GM19328 (cell line): ENCODE measurements around the gene CD99L2.
"Not testable (repeated sequence)": the region's sequence is repeated elsewhere in the genome, so short reads cannot be mapped to it uniquely, and the experiment has no call there.

Experiments
- ATAC-seq: cut with Tn5 transposase; IDR thresholded peaks from one replicate; pipeline ENCODE4 v1.9.1; 2021; ENCODE audit warnings: mild to moderate bottlenecking, moderate library complexity; ENCODE audit not compliant: unreplicated experiment

The CD99L2 gene

DNA sequence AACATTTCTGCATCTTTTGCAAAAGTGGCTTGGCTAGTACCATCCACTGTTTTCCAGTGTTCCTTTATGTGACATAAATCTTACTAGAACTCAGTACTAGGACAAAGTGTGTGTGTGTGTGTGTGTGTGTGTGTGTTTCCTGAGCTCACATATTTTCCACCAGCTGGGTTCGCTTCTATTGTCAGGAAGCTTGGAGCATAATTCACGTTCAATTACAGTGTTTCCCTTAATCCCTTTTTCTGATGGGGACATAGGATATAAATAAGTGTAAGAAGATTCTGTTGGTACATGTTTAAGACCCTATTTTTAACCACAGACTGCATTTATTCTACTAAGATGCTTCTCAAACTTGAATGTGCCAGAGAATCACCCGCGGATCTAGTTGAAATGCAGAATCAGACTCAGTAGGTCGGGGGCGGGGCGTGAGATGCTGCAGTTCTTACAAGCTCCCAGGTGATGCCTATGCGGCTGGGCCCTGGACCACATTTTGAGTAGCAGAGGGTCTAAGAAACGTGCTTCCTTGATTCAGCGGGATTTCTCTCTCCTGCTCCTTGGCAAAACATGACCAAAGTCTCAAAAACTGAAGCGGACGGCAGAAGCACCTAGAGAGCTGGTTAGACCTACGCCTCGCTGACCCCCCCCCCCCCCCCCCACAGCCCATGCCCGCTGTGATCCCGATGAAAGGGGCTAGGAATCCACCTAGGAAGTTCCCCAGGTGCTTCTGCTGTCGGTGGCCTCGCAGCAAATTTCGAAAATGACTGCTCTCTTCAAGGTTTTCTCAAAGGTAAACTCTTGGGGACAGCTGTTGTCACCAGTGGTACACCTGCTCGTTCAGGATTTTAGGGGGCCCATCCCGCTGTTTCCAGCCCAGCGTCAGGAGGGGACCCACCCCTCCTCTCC is 797 bp downstream of the CD99L2 start:
- no peak for ATAC-seq

GRCh38 chrX:150896632-150897031 is 1.8 kb downstream of the CD99L2 start:
- no peak for ATAC-seq

GRCh38 chrX:150893936-150894335 is 4.5 kb downstream of the CD99L2 start:
- no peak for ATAC-seq

DNA sequence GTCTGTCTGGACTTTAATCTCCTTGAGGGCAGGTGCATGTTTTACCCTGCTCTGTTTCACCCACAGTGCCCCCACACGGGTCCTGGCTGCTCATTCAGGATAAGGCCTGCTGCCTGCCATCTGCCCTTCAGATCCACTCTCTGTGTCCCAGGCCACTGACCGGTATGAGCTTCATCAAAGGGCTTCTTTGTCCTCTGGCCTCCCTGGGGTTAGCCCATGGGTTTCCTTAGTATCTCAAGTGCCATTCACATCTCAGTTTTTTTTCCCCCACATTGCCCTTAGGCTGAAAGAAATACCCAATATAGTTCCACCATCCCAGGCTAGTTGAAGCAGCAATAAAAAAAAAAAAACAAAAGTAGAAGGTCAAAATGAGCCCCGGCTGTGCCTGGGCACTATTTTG is 9.3 kb downstream of the CD99L2 start:
- ATAC-seq: no peak

- ATAC-seq: no peak
Measured at GRCh38 chrX:150887906-150888465, 10.5 kb downstream of the CD99L2 start.

GRCh38 chrX:150887268-150887667 is 11.2 kb downstream of the CD99L2 start:
- not testable (repeated sequence) for ATAC-seq

DNA sequence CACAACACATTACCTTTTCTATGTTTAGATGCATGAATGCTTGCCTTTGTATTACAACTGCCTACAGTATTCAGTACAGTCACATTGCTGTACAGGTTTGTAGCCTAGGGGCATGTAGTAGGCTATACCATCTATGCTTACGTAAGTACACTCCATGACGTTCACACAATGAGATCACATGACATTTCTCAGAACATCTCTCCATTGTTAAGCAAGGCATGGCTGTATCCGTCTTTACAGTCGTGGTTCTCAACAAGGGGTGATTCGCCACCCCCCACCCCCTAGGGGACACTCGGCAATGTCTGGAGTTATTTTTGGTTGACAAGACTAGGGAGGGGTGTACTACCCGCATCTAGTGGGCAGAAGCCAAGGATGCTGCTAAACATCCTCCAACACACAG is 12.1 kb downstream of the CD99L2 start:
- no peak for ATAC-seq

DNA sequence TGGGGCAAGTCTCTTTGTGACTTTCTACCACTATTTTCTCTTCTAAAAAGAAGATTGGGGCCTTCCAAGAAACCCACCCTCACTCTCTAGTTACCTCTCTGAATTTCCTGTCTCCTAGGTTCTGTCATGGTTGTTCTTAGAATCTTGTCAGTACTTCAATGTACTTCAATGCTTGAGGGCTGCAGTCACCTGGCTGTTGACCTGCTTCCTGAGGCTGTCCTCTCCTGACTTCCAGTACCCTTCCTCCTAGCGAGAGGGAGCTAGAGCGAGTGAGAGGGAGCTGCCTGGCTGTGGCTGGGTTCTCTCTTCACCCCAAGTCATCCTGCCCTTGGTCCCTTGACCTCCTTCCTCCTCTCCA is 17.7 kb downstream of the CD99L2 start:
- no peak for ATAC-seq

- ATAC-seq: peak; percentile 72
Measured at GRCh38 chrX:150879855-150880807, 18.3 kb downstream of the CD99L2 start.

GRCh38 chrX:150875621-150876020 is 22.8 kb downstream of the CD99L2 start:
- not testable (repeated sequence) for ATAC-seq

DNA sequence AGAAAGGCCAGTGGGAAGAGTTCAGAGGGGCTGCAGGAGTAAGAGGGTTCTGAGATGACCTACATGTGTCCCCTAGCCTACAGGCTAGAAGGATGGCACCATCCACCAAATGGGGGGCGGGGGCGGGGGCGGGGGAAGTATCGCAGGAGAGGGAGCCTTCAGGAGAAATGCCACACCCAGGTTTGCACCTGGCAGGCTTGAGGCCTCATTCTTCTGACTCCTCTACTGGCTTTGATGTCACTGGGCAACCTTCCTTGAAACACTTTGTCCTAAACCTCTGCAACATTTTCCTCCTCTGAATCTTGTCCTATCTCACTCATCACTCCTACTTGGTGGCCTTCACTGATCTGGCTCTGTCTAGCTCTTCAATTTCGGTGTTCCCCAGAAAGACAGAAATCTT is 24.0 kb downstream of the CD99L2 start:
- no peak for ATAC-seq

GRCh38 chrX:150873616-150874015 is 24.9 kb downstream of the CD99L2 start:
- ATAC-seq: peak; percentile 38

GRCh38 chrX:150872773-150873336 is 25.6 kb downstream of the CD99L2 start:
- no peak for ATAC-seq

DNA sequence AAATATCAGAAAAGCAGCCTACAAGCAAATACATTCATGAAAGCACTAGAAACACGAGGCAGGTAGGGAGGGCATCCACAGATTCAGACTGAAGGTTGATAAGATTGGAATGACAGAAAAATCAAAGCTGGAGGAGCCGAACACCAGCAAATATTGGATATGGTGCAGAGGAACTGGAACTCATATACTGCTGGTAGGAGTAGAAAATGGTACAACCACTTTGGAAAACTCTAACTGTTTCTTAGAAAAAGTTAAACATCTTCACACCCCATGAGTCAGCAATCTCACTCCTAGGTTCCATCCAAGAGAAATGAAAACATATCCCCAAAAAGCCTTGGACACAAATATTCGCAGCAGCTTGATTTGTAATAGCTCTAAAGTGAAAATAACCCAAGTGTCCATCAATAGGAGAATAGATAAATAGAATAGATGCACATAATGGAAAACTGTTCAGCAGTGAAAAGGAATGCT is 27.1 kb downstream of the CD99L2 start:
- no peak for ATAC-seq

GRCh38 chrX:150870487-150871340 is 27.8 kb downstream of the CD99L2 start:
- ATAC-seq: no peak

DNA sequence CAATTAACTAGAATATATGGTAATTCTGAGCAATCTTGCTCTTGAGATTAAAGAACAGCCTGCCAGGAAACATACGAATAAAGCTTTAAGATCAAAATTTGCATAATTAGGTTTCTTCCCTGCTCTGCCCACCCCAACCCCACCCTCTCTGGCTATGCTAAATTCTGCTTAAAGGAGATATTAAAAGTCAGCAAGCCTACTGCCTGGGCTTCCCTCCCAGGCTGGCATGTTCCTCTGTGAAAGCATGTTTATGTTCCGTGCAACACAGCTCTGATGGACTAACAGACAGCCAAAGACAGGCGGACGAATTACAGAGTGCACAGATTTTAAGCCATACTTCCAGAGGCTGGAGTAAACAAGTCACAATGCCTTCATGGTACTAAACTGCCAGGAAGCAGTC is 28.4 kb downstream of the CD99L2 start:
- no peak for ATAC-seq

DNA sequence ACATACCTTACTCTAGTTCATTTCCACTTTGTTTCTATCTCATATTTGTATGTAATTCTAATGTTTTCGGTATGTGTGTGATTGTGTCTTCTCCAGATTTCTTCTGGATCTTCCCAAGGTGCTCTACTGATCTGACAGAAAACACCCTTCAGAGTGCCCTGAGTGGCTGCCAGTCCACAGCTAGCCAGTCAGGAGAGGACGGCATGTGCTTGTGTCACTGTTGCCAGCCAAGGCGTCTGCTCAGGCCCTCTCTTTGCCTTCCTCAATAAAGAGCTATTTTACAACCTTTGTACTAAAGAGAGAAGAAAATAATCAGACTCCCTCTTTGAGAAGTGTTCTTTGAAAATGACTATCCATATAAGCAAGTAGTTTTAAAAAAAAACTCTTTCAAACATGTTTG is 29.0 kb downstream of the CD99L2 start:
- no peak for ATAC-seq

- no peak for ATAC-seq
Measured at GRCh38 chrX:150868625-150869024, 29.8 kb downstream of the CD99L2 start.

GRCh38 chrX:150864127-150864526 is 34.3 kb downstream of the CD99L2 start:
- ATAC-seq: no peak

DNA sequence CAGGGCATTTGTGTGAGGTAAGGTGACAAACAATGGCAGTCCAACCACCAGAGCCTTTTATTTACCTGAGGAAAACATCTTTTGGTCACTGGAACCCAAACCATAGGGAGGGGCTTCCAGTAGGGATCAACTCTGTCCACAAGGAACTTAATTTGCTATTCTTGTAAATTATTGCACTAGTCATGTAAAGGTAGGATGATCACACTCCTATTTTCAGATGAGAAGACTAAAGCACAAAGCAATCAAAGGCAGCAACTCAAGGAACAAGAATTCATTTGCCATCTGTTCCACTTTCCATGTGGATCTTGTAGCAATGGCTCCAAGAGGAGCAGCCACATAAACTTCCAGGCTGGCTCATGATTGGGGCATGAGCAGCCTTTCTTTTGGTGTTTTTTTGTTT is 35.3 kb downstream of the CD99L2 start:
- no peak for ATAC-seq
